NCI-H1417 treated with DMSO at 0.1 percent for 48 hours (cell line): ENCODE data around the gene VMO1.
"Not testable (repeated sequence)": the region's sequence is repeated elsewhere in the genome, so short reads cannot be mapped to it uniquely, and the experiment has no call there.

Source experiments
- DNase-seq: peaks from one replicate; lab custom pipeline; 2025; lab: John Stamatoyannopoulos, UW

The VMO1 gene, protein sequence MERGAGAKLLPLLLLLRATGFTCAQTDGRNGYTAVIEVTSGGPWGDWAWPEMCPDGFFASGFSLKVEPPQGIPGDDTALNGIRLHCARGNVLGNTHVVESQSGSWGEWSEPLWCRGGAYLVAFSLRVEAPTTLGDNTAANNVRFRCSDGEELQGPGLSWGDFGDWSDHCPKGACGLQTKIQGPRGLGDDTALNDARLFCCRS

DNA sequence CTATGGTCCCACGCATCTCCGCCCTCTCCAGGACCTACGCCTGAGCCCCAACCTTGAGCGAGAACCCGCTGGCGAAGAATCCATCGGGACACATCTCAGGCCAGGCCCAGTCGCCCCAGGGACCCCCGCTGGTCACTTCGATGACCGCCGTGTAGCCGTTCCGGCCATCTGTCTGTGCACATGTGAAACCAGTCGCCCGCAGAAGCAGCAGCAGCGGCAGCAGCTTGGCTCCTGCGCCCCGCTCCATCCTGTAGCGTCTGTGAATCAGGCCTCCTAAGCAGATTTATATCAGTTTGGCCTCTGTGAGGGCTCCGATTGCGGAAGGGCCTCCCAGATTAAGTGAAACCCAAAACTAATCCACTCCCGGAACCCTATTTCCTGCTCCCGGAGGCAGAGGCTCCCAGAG is at the start of gene VMO1:
Gene VMO1, minus strand, starts transcription at position 259 of the 406 bp plus-strand sequence. Its CDS starts 12 bp downstream, at position 247.
- no peak for DNase-seq

DNA sequence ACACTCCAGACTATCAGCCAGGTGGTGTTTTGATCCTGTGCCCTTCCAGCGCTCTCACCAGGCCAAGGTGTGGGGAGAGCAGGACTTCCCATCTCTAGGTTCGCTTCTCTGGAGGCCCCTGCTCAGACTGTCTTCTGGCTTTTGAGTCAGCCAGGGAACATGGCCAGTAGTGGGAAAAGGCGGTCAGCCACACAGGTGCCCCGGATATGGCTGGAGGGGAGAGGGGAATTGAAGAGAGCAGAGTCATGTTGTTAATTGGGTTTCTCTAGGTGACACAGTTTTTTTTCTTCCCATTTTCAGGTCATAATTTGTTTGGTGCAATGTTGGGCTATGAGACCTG is 48.5 kb upstream of the VMO1 start:
- no peak for DNase-seq

DNA sequence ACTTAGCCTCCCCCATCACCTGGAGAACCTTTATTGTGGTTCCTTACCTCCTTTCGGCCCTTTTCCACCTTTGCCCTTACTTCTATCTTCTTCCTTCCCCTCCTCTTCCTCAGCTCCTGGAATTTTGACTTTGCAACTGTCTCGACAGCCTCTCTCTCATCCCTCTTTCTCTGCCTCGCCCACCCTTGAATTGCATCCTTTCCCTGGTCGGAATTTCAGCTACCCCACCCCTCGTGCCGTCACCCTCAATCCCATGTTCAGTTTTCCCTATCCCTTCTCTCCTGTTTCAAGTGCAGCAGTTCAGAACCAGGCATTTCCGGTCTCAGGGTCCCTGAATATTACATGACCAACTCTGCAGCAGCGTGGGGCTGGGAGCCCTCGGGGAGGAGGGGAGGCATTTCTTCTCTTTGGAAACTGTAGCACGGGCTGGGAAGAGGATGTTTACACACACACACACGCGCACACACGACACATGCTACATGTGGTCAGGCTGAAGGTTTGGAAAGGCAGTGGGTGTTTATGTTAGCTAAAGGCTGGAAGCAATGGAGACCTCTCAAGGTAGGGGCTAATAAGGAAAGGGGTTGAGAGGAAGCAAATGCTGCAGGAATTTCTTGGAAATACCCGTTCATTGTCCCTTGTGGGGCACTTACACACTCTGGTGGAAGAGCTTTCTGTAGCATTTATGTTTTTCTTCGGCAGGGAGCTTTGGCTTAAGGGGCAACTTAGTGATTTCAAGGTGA is 47.9 kb upstream of the VMO1 start:
- no peak for DNase-seq

DNA sequence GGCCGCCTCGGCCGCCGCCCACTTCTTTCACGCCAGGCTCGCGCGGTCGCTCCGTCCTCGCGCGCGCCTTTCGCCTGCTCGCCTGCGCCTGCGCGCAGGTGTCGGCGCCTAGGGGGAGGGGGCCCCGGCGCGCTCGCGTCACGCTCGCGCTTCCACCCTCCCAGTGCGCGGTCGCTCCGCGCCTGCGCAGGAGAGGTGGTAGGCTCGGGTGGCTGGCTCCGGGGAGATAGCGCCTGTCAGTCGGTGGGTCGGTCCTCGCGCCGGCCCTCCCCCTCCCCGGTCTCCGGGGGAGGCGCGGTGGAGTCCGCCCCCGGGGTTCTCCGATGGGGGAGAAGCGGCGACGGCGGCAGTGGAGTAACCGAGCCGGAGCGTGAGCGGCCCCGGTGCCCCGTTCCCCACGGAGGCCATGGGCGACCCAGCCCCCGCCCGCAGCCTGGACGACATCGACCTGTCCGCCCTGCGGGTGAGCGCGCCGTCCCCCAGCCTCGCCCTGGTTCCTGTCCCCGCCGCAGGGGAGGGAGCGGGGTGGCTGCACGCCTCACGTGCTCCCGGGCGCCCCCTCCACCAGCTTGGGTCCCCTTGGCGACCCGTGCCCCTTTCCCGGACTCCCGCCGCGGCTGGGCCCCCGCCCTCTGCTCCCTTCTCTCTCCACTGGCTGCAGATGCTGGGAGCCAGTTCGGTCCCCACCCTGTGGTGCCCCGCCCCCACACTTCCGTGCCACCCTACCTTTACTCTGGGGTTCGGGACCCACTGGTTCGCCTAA is 47.2 kb upstream of the VMO1 start, which contains the start of gene MINK1:
Gene MINK1, plus strand, starts transcription at position 163 of the 763 bp plus-strand sequence. Its CDS starts 244 bp downstream, at position 407.
- peak; percentile 44 for DNase-seq

DNA sequence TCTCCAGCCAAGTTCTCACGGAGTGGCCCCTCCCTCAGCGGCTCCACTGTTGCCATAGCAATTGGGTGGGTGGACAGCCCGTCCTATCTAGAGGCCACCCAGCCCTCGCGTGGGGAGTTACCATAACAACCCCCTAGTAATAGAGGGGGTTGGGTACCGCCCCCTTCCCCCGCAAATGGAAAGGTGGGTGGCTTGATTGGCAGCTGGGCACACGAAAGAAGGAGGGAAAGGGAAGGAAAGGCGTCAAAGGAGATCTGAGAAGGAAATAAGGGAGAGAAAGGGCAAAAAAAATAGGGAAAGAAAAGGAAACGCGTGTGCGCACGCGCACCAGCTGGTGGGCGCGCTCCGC is 46.6 kb upstream of the VMO1 start:
- DNase-seq = not testable (repeated sequence)

DNA sequence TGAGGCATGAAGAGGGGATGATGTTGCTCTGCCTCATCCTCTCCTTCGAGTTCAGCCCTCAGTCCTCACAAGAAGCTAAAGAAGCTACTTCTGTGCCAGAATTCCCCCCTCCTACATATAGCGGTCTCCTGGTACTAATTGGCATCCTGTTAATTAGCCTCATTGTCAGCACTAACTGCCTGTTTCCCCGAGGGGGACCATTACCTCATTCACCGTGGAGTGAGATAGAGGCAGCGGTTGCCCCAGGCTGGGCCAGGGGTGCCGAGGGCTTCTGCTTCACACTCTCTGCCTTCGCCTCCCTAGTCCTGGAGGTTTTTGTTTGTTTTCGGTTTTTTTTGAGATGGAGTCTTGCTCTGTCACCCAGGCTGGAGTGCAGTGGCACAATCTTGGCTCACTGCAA is 41.2 kb upstream of the VMO1 start:
- no peak for DNase-seq

DNA sequence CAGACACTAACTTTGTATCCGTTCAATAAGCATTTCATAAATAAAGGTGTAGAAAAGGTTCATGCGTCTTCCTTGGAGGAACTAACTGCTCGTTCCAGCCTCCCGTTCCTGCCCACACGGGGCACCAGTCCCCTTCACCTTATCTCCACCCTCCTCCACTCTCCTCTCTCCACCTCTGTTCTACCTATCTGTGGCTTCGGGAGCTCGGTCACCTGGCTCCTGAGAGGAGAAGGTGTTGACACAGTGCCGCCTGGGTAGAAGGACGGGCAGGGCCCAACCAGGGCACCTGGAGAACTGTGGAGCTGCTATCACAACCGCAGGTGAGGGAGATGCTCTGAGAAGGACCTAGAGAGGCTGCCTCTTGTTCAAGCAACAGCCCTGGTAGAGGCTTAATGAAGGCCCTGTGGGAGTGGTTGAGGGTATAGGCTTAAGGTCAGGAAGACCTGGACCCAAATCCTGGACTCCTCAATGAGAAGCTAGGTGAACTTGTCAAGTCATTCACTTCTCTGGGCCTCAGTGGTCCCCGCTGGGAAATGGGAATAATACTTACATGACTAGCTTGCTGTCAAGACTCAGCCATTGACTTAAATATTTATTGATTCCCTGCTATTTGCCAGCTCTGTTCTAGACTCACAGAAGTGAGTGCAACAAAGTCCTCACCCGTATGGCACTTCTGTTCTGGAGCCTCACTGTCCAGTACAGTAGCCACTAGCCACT is 37.4 kb upstream of the VMO1 start:
- DNase-seq = no peak

DNA sequence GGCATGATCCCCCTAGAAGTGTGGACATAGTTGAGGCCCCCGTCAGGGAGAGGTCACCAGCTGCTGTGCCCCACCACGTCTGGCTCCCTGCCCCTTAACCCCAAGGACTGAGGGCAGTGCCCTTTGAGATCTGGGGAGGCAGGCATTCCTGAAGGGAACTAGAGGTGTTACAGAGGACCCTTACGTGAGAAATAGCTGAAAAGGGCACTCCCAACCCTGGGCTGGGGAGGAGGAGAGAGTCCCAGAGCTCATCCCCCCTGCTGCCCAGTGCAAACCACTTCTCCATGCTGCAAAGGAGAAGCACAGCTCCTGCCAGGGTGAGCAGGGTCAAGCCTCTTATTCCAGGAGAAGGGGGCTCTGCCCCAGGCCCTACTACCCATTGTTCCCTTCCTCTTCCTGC is 36.7 kb upstream of the VMO1 start:
- no peak for DNase-seq

DNA sequence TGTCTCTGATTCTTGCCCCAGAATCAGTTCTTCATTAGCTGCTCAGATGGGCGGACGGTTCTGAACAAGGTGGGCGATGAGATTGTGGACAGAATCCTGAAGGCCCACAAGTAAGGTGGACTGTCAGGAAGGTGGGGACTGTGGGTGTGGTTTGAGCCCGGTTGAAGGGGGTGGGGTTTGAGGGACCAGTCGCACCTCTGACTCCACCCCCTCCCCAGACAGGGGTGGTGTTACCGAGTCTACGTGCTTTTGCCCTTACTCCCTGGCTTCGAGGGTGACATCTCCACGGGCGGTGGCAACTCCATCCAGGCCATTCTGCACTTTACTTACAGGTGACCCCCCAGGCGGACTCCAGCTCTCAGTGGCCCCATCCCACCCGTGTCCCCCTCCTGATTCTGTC is 32.1 kb upstream of the VMO1 start:
- no peak for DNase-seq

DNA sequence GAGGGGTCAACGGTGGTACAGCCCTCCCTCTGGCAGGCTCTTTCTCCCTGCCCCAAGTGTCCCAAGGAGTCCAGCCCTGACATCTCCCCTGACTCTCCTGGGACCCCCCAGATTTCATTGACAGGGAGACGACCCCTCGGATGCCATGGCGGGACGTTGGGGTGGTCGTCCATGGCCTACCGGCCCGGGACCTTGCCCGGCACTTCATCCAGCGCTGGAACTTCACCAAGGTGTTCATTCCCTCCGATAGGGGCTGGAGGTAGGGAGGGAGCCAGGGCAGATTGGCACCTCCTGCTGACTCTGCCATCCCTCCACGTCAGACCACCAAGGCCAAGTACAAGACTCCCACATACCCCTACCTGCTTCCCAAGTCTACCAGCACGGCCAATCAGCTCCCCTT is 30.7 kb upstream of the VMO1 start:
- no peak for DNase-seq

DNA sequence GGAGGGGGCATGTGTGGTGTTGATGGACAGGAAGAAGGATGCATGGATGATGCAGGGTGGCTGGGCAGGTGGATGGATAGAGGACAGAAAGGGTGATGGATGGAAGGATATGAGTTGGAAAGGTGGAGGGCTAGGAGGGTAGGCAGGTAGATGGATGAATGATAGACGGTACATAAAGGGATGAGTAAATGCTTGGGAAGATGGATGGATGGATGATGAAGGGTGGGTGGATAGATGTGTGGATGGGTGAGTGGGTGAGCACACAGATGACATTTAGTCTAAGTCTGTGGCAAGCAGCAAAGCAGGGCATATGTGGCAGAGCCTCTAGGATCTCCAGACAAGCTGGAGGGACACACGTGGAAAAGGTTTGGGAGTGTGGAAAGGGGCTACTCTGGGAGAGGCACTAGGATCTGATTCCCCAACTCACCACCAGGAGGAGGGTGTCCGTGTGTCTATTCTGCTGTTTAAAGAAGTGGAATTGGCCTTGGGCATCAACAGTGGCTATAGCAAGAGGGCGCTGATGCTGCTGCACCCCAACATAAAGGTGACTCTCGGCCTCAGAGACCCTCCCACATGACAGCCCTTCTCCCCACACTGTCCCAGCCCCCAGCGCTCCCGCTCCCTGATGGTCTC is 29.0 kb upstream of the VMO1 start:
- DNase-seq = no peak

DNA sequence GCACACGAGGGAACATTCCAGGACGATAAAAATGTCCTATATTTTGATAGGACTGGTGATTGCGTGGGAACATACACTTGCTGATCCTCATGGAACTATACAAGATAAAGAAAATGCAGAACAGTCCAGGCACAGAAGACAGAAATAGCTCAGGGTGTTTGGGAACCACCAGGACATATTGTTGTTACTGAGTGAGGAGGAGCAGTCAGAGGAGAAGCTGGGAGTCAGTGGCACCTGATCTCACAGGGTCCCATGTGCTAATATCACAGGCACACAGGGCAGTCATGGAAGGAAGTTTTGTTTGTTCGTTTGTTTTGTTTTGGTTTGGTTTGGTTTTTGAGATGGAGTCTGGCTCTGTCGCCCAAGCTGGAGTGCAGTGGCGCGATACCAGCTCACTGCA is 26.5 kb upstream of the VMO1 start:
- DNase-seq = no peak

DNA sequence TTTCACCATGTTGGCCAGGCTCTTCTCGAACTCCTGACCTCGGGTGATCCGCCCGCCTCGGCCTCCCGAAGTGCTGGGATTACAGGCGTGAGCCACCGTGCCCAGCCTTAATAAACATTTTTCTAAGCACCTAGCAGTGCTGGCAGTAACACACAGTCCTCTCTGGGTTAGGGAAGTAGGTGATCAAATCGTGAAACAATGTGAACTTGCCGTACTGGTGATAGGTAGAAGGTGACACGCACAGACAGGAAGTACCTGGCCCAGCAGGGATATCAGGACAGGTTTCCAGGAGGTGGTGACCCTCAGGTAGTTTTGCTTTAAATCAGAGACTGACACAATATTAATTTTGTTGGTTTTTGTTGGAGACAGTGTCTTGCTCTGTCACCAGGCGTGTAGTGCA is 25.3 kb upstream of the VMO1 start:
- no peak for DNase-seq

DNA sequence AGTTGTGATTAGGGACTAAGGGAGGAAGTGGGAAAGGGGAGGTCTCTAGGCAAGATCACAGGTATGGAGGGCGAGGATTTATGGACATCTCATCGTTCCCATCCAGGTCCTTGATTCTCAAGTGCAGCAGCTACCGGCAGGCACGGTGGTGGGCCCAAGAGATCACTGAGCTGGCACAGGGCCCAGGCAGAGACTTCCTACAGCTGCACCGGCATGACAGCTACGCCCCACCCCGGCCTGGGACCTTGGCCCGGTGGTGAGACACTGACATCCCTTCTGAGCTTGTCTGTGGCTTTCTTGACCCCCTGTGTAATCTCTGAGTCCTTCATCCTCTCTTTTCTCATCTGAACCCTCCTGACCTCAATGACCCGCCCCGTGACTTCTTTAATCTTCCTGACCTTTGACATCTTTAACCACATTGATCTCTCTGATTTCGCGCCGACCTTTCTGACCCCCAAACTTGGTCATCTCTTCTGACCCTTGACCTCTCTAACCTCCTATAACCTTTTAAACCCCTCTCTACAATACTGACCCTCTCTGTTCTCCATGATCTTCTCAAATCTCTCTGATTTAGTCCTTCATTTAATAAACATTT is 24.6 kb upstream of the VMO1 start:
- no peak for DNase-seq

DNA sequence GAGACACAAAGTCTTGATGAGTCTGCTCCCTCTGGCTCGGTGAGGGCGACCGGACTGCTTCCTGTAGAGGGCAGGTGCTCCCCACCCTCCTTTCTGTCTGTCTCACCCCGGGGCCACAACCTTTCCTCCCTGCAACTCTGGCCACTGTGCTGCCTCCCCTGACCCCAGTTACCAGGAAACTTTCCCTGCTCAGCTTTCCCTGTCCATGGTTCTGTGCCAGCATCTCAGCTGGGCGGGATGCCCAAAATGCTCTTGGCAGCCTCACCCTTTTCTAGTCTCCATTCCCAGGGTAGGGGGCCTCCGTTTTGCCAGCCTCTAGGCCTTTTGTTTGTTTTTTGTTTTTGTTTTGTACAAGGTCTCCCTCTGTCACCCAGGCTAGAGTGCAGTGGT is 22.2 kb upstream of the VMO1 start:
- no peak for DNase-seq

DNA sequence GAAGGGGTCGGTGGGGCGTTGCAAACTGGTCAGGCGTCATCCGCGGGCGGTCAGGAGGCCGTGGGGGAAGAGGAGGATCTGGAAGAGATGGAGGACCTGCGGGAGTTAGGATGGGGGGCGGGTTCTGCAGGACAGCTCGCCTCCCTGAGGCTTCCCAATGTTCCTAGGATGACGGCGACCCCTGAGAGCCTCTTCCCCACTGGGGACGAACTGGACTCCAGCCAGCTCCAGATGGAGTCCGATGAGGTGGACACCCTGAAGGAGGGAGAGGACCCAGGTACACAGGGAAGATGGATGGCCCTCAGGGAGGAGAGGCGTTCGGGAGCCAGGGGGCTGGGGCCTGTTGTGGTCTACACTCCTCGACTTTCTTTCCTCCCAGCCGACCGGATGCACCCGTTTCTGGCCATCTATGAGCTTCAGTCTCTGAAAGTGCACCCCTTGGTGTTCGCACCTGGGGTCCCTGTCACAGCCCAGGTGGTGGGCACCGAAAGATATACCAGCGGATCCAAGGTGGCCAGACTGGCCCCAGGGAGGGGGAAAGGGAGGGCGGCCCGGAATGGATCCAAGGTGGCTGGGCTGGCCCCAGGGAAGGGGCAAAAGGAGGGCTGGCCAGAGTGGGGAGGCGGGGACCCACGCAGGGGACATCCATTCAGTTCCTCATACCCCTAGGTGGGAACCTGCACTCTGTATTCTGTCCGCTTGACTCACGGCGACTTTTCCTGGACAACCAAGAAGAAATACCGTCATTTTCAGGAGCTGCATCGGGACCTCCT is 21.6 kb upstream of the VMO1 start:
- DNase-seq = no peak

DNA sequence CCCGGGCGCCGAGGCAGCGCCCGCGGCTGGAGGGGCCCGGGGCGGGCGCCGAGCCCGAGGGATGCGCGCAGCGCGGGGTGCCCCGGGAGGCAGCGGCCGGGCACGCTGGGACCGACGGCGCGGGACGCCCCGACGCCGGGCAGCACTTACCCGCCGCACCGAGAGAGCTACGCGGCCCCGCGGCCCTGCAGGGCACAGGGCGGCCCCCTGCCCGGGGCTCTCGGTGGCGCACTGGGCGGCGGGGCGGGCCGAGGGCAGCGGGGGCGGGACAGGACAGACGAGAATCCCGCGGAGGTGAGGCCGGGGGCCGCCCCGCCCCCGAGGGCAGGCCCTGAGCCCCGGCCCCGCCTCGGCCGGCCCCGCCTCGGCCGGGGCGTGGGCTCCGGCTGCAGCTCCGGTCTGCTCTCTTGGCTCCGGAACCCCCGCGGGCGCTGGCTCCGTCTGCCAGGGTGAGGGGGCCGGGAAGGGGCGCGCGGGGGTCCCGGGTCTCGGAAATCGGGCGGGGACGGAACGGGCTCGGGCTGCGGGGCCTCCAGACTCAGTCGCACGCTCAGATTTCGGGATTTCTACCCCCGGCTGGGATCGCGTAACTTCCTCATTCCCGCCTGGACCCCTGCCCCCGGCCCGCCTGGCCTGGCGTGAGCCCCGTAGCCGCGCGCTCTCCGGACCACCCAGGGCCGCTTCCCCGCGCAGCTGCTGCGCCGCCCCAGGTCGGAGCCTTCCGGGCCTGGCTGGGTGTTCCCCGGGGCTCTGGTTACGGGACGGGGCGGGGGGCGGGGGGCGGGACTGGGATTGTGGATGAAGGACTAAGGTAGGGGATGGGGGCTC is 20.8 kb upstream of the VMO1 start, which contains the start of gene PLD2:
Gene PLD2, plus strand, starts transcription at position 376 of the 828 bp plus-strand sequence. CDS start 621 bp downstream, outside the sequence.
- no peak for DNase-seq

DNA sequence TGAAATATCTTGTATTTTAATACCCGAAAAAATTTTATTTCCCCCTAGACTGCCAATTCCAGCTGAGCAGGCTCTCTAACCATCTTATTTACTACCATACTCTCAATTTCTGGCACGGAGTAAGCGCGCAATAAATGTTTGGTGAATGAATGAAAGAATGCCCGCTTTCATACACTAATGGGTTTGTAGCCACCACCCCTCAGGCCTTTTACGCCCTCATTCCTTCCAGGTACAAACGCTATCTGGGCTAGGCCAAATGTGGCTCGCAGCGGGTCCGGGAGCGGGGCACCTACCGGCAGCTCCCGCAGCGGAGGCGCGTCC is 20.3 kb upstream of the VMO1 start:
- DNase-seq = no peak

DNA sequence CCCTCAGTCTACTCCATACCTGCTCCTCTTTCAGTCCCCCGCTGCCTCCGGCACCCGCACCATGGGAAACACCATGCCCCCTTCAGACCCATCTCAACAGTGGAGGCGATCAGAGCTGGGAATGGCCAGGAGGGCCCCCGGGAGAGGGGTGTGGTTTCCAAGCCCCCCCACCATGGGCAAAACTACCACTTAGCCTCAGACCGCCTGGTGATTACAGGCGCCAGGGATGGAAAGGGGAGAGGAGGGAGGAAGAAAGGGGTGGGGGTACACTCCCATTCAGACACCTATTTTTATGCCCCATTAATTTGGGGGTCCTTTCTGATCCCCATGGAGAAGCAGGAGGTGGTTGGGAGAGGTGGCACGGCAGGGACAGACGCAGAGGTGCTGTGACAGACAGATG is 16.1 kb upstream of the VMO1 start, which contains the start of gene C17orf114:
Gene C17orf114, minus strand, starts transcription at position 101 of the 400 bp plus-strand sequence.
- DNase-seq = no peak
